Frontal cortex (tissue), 4 donors: ENCODE data around the gene MIX23. TPM values are rescaled to one million over a fixed set of nuclear protein-coding genes. Genes with fewer than 3 reads are reported as not detected.

Experiments
- DNase-seq, 2 donors: peaks; one replicate each; pipeline ENCODE4 v3.0.0; 2012; ENCODE audit warnings: low spot score in 2 of 2
- FAIRE-seq: peaks from 2 replicates; lab custom pipeline; 2012; peaks lifted over from hg19 to GRCh38; lab: Jason Lieb, UNC
- total RNA-seq: library from RNA; depleted of rRNA; stranded (reverse); fragments of >200 nt; gene quantifications from one replicate; pipeline ENCODE4 v1.2.3, GENCODE V29; 2014
- donor health status: control.
- donor health status: control.
- donor health status: control.

Gene MIX23
- total RNA-seq: 24.5 TPM

DNA sequence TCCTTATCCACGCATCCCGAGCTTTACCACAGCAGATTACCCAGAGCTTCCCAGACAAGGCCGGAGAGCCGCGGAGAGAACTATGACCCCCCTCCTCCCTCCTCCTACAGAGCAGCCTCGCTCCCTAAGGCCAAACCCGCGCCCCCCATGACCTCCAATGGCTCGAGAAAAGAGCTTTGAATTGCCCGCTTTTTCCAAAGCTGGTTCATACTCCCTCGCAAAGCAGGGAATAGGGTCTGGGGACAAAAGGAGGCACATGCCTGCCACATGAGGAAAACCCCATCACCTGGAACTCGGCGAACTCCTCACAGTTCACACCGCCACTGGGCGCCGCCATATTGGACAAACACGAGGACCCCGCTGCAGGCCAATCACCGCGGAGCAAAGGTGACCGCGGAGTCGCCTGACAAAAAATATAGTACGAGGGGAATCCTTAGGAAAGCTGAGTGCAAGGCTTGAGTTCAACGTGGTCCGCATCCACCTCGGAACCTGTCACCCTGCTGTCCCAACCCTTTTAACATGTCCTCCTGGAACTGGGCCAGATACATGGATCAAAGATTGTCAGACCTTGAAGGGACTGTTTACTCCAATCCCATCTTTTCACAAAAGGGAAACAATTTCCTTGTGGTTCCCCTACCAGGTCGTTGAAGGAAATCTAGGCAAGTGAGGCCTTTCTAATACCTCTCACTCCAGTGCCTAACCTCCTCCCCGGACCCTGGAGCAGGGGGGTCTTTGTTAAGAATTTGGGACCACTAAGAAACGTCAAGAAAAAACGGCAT is at the start of gene MIX23:
MIX23 (minus strand) TSS at position 344 of the 779 bp plus-strand sequence; CDS start at position 337, 7 bp downstream.
- FAIRE-seq: no peak
- DNase-seq: peak; percentile 58 to 70

DNA sequence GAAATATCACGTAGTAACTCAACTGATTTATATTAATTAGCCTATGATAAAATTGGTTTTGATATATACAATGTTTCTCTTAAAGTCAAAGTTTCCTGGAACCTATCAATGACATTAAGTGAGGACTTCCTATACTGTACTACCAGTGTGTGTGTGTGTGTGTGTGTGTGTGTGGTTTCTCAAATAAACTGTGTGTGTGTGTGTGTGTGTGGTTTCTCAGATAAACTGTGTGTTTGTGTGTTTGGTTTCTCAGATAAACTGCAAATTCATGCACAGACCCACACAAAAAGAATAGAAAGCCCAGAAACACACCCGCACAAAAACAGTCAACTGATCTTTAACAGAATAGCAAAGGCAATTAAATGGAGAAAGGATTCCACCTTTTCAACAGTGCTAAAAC is 47.3 kb upstream of the MIX23 start:
- DNase-seq (no peak), FAIRE-seq (no peak)

DNA sequence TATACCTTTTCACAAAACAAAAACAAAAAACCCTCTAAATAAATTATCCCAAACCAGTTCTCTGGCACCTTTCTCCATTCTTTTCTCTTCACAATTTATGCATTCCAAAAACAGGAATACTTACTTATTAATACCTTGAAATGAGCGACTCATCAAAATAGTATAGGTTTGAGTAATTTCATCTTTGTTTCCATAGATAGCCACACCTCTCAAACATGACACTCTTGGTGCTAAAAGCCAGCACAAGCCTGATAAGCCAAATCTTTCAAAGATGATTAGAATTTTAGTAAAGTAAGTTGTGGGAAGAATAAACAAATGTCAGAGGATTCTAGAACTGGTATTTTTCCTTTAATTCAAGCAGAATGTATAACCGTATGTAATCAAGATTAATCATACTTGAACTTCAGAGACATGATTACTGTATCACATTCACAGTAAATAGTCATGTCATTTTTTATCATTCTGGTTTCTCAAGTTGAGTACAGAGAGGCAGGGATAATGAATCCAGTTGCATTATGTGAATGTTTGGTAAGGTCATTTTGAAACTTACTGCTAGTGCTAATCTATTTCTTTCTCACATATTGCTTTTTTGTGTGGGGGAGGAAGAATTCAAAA is 44.9 kb upstream of the MIX23 start:
- FAIRE-seq (no peak), DNase-seq (no peak)

DNA sequence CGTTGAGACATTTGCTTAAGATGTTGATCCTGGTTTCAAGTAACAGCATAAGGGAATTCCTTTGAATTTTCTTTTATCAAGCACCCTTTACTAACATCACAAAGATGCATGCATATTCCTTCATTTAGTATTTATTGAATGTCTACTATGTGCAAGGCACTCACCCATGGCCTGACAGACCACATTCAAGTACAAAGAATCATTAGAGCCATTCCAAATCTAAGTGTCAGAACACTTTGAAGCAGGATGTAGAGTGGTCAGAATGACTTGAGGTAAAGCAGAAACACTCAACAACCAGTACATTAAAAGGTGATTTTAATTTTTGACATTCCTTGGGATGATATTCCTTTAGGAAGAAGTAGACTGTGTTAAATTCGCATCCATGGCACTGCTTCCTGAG is 38.8 kb upstream of the MIX23 start:
- FAIRE-seq (no peak), DNase-seq (no peak)

DNA sequence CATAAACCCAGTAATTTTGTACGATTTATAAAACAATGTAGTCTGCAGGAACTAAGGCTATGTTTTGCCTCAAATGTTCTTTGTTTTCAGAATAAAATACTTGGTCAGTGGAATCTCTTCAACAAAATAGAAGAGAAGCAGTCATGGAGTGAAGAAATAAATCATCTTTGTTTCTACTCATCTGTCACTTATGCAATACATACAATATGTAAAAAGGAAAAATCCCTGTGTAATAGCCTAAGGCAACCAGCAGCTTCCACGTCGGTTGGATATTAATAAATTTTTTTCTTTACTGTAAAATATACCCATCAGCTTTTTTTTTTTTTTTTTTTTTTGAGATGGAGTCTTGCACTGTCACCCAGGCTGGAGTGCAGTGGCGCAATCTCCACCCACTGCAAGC is 38.1 kb upstream of the MIX23 start:
- DNase-seq (no peak), FAIRE-seq (no peak)

DNA sequence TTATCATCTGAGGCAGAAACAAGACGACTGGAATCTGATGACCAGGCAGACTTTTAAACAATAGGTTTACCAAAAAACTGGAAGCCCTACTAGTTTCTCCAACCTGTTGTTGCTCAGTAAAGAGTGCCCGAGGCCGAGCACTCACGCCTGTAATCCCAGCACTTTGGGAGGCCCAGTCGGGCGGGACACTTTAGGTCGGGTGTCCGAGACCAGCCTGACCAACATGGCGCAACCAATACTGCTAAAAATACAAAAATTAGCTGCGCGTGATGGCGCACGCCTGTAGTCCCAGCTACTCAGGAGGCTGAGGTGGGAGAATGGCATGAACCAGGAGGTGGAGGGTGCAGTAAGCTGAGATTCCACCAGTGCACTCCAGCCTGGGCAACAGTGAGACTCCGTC is 33.9 kb upstream of the MIX23 start:
- FAIRE-seq (no peak), DNase-seq (no peak)

GRCh38 chr3:122415762-122416654 is 33.0 kb upstream of the MIX23 start, which contains the start of gene WDR5B:
Gene WDR5B, minus strand, starts transcription at chr3:122416062. Its CDS starts 534 bp downstream, at chr3:122415528.
- DNase-seq (peak; percentile 74 to 86), FAIRE-seq (peak; percentile 85)

- peak; percentile 10 to 24 for DNase-seq
- no peak for FAIRE-seq
Measured at GRCh38 chr3:122415104-122415744, 32.2 kb upstream of the MIX23 start.

DNA sequence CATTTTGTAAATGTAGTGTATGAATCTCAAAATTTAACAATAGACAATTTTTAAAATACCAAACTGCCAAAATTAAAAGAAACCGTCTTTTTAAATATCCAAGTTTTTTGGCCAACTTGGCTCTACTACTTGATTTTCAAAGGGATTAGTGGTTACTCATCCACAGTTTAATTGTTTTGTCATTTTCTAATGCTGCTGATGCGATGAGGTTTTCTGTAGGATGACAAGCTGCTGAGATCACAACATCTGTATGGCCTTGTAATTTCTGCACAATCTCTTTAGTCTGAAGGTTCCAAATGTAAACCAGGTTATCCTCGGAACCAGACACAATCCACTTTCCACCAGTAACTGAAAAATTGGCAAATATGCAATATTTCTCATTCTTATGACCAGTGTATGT is 31.4 kb upstream of the MIX23 start:
- FAIRE-seq (no peak), DNase-seq (no peak)

GRCh38 chr3:122410639-122411038 is 27.6 kb upstream of the MIX23 start:
- FAIRE-seq (no peak), DNase-seq (no peak)

DNA sequence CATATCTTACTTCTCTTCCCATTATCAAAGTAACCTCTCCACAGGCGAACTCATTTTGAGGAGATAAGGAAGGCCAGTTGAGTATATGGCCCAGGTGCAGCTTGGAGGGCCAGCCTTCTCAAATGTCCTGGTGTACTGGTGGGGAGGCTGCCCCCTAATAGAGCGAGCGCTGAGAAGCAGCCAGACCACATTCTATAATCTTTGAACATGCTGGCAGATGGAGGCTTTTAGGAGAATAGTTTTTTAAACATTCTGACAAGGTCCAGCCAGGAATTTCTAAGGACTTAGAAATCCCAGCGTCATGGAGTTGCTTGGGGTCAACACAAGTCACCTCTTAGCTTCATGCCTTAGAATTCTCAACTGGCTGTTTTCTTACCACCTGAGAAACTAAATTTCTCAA is 27.1 kb upstream of the MIX23 start:
- no peak for FAIRE-seq
- no peak for DNase-seq

GRCh38 chr3:122409446-122409845 is 26.4 kb upstream of the MIX23 start:
- no peak for FAIRE-seq

DNA sequence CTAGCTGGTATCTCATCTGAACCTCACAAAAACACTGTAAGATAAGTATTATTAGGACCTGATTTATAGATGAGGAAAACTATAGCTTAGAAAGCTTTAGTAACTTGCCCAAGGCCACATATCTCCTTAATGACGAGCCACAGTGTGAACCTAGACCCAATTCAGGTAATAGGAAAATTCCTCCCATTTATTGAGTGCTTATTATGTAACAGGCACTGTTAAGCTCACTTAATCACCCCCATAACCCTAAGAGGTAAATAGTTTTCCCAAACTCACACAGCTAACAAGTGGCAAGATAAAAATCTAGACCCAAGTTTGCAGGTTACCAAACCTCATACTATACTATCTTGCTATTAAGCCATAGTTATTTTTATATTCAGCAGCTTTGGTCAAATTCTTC is 24.9 kb upstream of the MIX23 start:
- no peak for FAIRE-seq
- no peak for DNase-seq

More at GRCh38 chr3:122409446-122409845, 26.4 kb upstream of the MIX23 start:
- no peak for DNase-seq

GRCh38 chr3:122406198-122406597 is 23.2 kb upstream of the MIX23 start:
- DNase-seq: no peak
- no peak for FAIRE-seq

GRCh38 chr3:122405015-122405414 is 22.0 kb upstream of the MIX23 start:
- FAIRE-seq: no peak

DNA sequence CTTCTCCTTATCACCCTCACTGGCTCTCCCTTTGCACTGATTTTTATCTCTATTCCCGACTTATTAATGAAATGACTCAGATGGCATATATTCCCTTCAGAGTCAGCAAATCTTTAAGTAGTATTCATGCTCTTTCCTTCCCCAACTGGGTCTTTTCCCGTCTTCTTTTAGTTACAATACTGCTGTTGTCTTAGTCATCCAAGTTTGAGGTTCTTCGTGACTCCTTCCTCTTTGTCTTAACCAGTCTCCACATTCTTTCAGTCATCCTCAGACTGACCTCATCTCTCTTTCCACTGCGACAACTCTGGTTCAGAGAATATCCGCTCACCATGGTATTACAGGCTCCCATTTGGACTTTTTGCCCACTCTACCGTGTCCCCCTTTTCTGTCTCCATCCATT is 20.5 kb upstream of the MIX23 start:
- no peak for DNase-seq
- no peak for FAIRE-seq

More at GRCh38 chr3:122405015-122405414, 22.0 kb upstream of the MIX23 start:
- DNase-seq: no peak

DNA sequence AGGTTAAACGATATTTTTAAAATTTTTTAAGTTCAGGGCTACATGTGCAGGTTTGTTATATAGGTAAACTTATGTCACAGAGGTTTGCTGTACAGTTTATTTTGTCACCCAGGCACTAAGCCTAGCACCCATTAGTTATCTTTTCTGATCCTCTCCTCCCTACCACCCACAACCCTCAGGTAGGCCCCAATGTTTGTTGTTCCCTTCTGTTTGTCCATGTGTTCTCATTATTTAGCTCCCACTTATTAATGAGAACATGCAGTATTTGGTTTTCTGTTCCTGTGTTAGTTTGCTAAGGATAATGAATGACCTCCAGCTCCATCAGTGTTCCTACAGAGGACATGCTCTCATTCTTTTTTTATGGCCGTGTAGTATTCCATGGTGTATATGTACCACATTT is 15.9 kb upstream of the MIX23 start:
- no peak for DNase-seq
- no peak for FAIRE-seq

DNA sequence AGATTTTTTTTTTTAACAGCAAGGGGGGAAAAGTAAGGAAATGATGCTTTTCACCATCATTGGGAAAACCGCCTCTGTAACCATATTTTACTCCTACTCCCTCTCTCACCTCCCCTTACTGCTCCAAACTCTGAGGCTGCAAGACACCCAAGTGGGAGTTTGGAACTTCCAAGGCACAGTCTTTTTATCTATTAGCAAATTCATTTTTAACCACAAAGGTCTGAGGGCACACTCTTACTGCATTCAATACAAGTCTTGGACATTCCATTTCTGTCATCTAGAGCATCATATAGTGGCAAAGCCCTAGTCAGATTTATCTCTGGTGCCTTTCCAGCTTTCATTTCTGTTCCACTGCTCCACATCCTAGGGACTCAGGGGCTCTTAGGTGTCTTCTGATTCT is 14.2 kb upstream of the MIX23 start:
- FAIRE-seq (no peak), DNase-seq (no peak)

DNA sequence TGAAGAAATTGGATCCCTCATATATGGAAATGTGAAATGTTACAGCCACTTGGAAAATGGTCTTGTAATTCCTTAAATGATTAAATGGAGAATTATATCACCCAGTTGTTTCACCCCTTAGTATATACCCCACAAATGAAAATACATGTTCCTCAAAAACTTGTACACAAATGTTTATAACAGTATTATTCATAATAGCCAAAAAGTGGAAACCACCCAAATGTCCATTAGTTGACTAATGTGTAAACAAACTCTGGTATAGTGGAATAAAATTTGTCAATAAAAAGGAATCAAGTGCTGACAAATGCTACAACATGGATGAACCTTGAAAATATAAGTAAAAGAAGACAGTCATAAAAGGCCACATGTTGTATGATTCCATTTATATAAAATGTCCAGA is 13.5 kb upstream of the MIX23 start:
- no peak for FAIRE-seq

GRCh38 chr3:122395582-122395981 is 12.6 kb upstream of the MIX23 start:
- DNase-seq (no peak), FAIRE-seq (no peak)

More for the DNA sequence above, 13.5 kb upstream of the MIX23 start:
- DNase-seq: no peak
